SK-N-SH (cell line): ENCODE measurements around the gene CRK. TPM values are rescaled to one million over a fixed set of nuclear protein-coding genes. Genes with fewer than 3 reads are reported as not detected.
A peak's percentile ranks its signal among the peaks of the same experiment; 100 is the strongest.
"Not testable (repeated sequence)": the region's sequence is repeated elsewhere in the genome, so short reads cannot be mapped to it uniquely, and the experiment has no call there.

Source experiments
- CTCF ChIA-PET: fragments of 300-600, 350-600 bp; formaldehyde crosslinking; extraction: SDS; loops from one replicate; lab custom pipeline; 2021; lab: Yijun Ruan, JAX
- POLR2A ChIA-PET: fragments of 350-600 bp; sonication (Branson Sonifier 250); formaldehyde crosslinking; extraction: SDS; loops from one replicate; lab custom pipeline; 2020; ENCODE audit warnings: antibody characterized with exemption, inconsistent platforms; lab: Yijun Ruan, JAX
- DNase-seq: peaks from one replicate; pipeline ENCODE4 v3.0.0; 2012
- H2AFZ ChIP-seq: fragments of 200-600 bp; sonication (generic); 2 replicates; pipeline ENCODE4 v1.8.1; 2016; ENCODE audit warnings: antibody characterized with exemption, mild to moderate bottlenecking, low read depth
- H3F3A ChIP-seq: fragments of 200-600 bp; sonication (generic); replicated peaks from 2 replicates; pipeline ENCODE3; 2016; ENCODE audit warnings: antibody characterized with exemption, mild to moderate bottlenecking; ENCODE audit not compliant: insufficient read depth
- H3K27ac ChIP-seq, 2 experiments: fragments of 200-500 bp in 1 of 2; fragments of 200-600 bp in 1 of 2; sonication (Bioruptor generic) in 1 of 2; sonication (generic), shearing (Covaris generic) in 1 of 2; 2 replicates each; pipeline versions ENCODE4 v1.5.1 to v1.6.1; 2014 to 2016; ENCODE audit warnings: low read depth in 2 of 2, inconsistent platforms in 1 of 2, low read length in 1 of 2, mild to moderate bottlenecking in 1 of 2, mixed read lengths in 1 of 2
- H3K27me3 ChIP-seq: fragments of 200-600 bp; sonication (generic), shearing (Covaris generic); 2 replicates; pipeline ENCODE4 v1.6.1; 2016; ENCODE audit warnings: mixed run types; ENCODE audit not compliant: insufficient read depth
- H3K36me3 ChIP-seq, 2 experiments: fragments of 200-500 bp in 1 of 2; fragments of 200-600 bp in 1 of 2; sonication (Bioruptor generic) in 1 of 2; sonication (generic) in 1 of 2; replicated peaks in 1 of 2; 2 replicates each; pipeline versions ENCODE3 to v1.5.1; 2014 to 2016; ENCODE audit warnings: low read length in 1 of 2, mild to moderate bottlenecking in 1 of 2; ENCODE audit not compliant: insufficient read depth in 2 of 2, control insufficient read depth in 1 of 2
- H3K4me1 ChIP-seq, 2 experiments: fragments of 200-500 bp in 1 of 2; fragments of 200-600 bp in 1 of 2; sonication (Bioruptor generic) in 1 of 2; sonication (generic), shearing (Covaris generic) in 1 of 2; 2 replicates each; pipeline versions ENCODE4 v1.5.1 to v1.6.1; 2014 to 2016; ENCODE audit warnings: low read depth in 1 of 2, low read length in 1 of 2, mixed run types in 1 of 2; ENCODE audit not compliant: insufficient read depth in 2 of 2, control insufficient read depth in 1 of 2
- H3K4me2 ChIP-seq: fragments of 200-600 bp; sonication (generic), shearing (Covaris generic); 2 replicates; pipeline ENCODE4 v1.6.1; 2017; ENCODE audit warnings: mixed run types
- H3K4me3 ChIP-seq, 2 experiments: fragments of 200-500 bp in 1 of 2; fragments of 200-600 bp in 1 of 2; sonication (Bioruptor generic) in 1 of 2; sonication (generic), shearing (Covaris generic) in 1 of 2; 2 replicates each; pipeline versions ENCODE4 v1.5.1 to v1.8.1; 2014 to 2016; ENCODE audit warnings: low read depth in 2 of 2, inconsistent platforms in 1 of 2, low read length in 1 of 2, mild to moderate bottlenecking in 1 of 2, mixed read lengths in 1 of 2, moderate library complexity in 1 of 2
- H3K79me2 ChIP-seq: fragments of 200-600 bp; sonication (generic); 2 replicates; pipeline ENCODE4 v1.8.1; 2017; ENCODE audit warnings: mild to moderate bottlenecking; ENCODE audit not compliant: insufficient read depth
- H3K9ac ChIP-seq: fragments of 200-600 bp; sonication (generic); 2 replicates; pipeline ENCODE4 v1.6.1; 2017; ENCODE audit warnings: mixed run types
- H3K9me2 ChIP-seq: fragments of 200-600 bp; sonication (generic); 2 replicates; pipeline ENCODE4 v1.6.1; 2017; ENCODE audit warnings: mixed run types
- H3K9me3 ChIP-seq: fragments of 200-600 bp; sonication (generic); 2 replicates; pipeline ENCODE4 v1.6.1; 2017; ENCODE audit warnings: mixed run types, mild to moderate bottlenecking, moderate library complexity
- H4K20me1 ChIP-seq: fragments of 200-600 bp; sonication (generic); 2 replicates; pipeline ENCODE4 v1.6.1; 2017; ENCODE audit warnings: mild to moderate bottlenecking, mixed run types; ENCODE audit not compliant: insufficient read depth
- EP300 ChIP-seq, 2 experiments: IDR thresholded peaks; 2 replicates each; pipeline versions ENCODE4 v1.4.0 to v1.6.1; 2012; ENCODE audit warnings: borderline replicate concordance in 1 of 2, low read depth in 1 of 2, low read length in 1 of 2
- GATA2 ChIP-seq: sonication (generic); formaldehyde crosslinking; IDR thresholded peaks from 2 replicates; pipeline ENCODE4 v1.5.0; 2020; ENCODE audit warnings: mild to moderate bottlenecking, missing genetic modification reagents
- SMC3 ChIP-seq: IDR thresholded peaks from 2 replicates; pipeline ENCODE4 v1.6.1; 2012; ENCODE audit warnings: low read depth, low read length, improper control_type of control experiment
- WGBS: methylation state at CpG from one replicate; pipeline ENCODE4 v1.1.6; 2017; ENCODE audit warnings: low lambda C conversion rate; 5-methylcytosine and 5-hydroxymethylcytosine counted together
- polyA plus RNA-seq, 3 experiments: library from polyadenylated mRNA; depleted of rRNA; stranded (reverse); fragments of >200 nt; gene quantifications; 2 replicates each; pipeline ENCODE4 v1.2.3, GENCODE V29; 2012

Gene CRK
- polyA plus RNA-seq, 1 of the 3 experiments (the other 2 are of a cell fraction), result 50.7 TPM

- Histone ChIP-seq H3K4me1 (peaks cover 6 to 31% of the 10 kb centered on the region in 2 experiments; a peak in 3 of 4 replicates), H3K9me2 (no peaks in the 10 kb centered on the region), H3K36me3 (peaks cover 0 to 17% of the 10 kb centered on the region in 2 experiments), H3K4me2 (peak overlapping the region; percentile 22; the same call in 1 of the 2 replicates), H3K27ac (peak overlapping the region in 1 of 2 experiments; percentile 1; a peak in 1 of 4 replicates), H4K20me1 (peaks cover 100% of the 10 kb centered on the region), H3K79me2 (peaks cover 100% of the 10 kb centered on the region), H2AFZ (no peak overlapping the region), H3F3A (peaks cover 23% of the 10 kb centered on the region), H3K27me3 (no peaks in the 10 kb centered on the region), H3K9ac (no peak overlapping the region), H3K4me3 (no peak overlapping the region), H3K9me3 (no peaks in the 10 kb centered on the region)
- no peak for DNase-seq
- ChIA-PET POLR2A (interaction anchor here (0.5 to 2.4 kb wide), 3 partner anchors 9 to 33 kb away, joined by 3 to 14 read pairs (median 3); partner anchors contain the start of gene YWHAE), CTCF (interaction anchor here (1.0 to 6.1 kb wide), 3 partner anchors 10 to 51 kb away, joined by 4 to 57 read pairs (median 5); no protein-coding TSS in a partner anchor)
- WGBS, result 37% methylated on average over 6 of the region's 6 CpGs
- TF ChIP-seq SMC3, result no peak
- peak; percentile 45; the same call in 1 of the 2 replicates for TF ChIP-seq GATA2 (CRISPR knock-in tag)
- TF ChIP-seq EP300 (IDR thresholded peaks at IDR 0.05; ENCODE audit: borderline replicate concordance in 1 of 2, low read depth in 1 of 2, low read length in 1 of 2), result 0 out of 4 replicates have a peak, but pooled peaks of 1 of the 2 experiments have one; percentile 9
These were observed 65.3 kb downstream of the CRK start for GRCh38 chr17:1390432-1391367.

GRCh38 chr17:1387490-1388227 lies 68.4 kb downstream of the CRK start:
- H3K4me2 ChIP-seq, H3K27me3 ChIP-seq, H3K9me3 ChIP-seq, H3K4me3 ChIP-seq, H3K9me2 ChIP-seq, POLR2A ChIA-PET, H3K27ac ChIP-seq, H3K9ac ChIP-seq, H2AFZ ChIP-seq, DNase-seq: not testable (repeated sequence)
- 89% methylated on average over 22 of the region's 22 CpGs for WGBS
- Histone ChIP-seq H3K36me3 (peaks cover 0 to 15% of the 10 kb centered on the region in 2 experiments), H3F3A (peaks cover 21% of the 10 kb centered on the region), H3K4me1 (peaks cover 6 to 32% of the 10 kb centered on the region in 2 experiments; a peak in 3 of 4 replicates), H4K20me1 (peaks cover 100% of the 10 kb centered on the region), H3K79me2 (peaks cover 100% of the 10 kb centered on the region)
- CTCF ChIA-PET, result interaction anchor here (1.7 to 6.1 kb wide), 2 partner anchors 8 to 21 kb away, joined by 4 to 57 read pairs; no protein-coding TSS in a partner anchor

- H3K9me3 ChIP-seq, DNase-seq, H2AFZ ChIP-seq, POLR2A ChIA-PET, H3K9me2 ChIP-seq, H3K4me3 ChIP-seq, H3K4me2 ChIP-seq, H3K9ac ChIP-seq, H3K27me3 ChIP-seq: not testable (repeated sequence)
- Histone ChIP-seq H3K79me2 (peaks cover 100% of the 10 kb centered on the region), H3K36me3 (peaks cover 0 to 14% of the 10 kb centered on the region in 2 experiments), H4K20me1 (peaks cover 100% of the 10 kb centered on the region), H3K4me1 (peaks cover 4 to 30% of the 10 kb centered on the region in 2 experiments; a peak in 3 of 4 replicates), H3K27ac (peak overlapping the region in 1 of 2 experiments; percentile 4; a peak in 1 of 4 replicates), H3F3A (peaks cover 21% of the 10 kb centered on the region)
- CTCF ChIA-PET, result interaction anchor here (3.5 kb wide), 1 partner anchor 21 kb away, joined by 19 read pairs; no protein-coding TSS in a partner anchor
- WGBS, result 90% methylated on average over 8 of the region's 8 CpGs
These were observed 69.3 kb downstream of the CRK start for GRCh38 chr17:1386675-1387190.
